Epithelial cell of esophagus (primary cell): ENCODE measurements around the gene TMEM30B.

Experiments used
- DNase-seq: peaks from one replicate; pipeline ENCODE4 v3.0.0; 2010; ENCODE audit warnings: low read depth
- H3K4me3 ChIP-seq: 2 replicates; pipeline ENCODE4 v1.5.1; 2011; ENCODE audit warnings: mild to moderate bottlenecking, low read length, control low read depth
- TF ChIP-seq, protein P1 (sequence below): IDR thresholded peaks from 2 replicates; pipeline ENCODE4 v1.5.1; 2011; ENCODE audit warnings: low read depth, mild to moderate bottlenecking, low read length, control low read depth, inconsistent platforms; ENCODE audit not compliant: insufficient read depth; ENCODE audit errors: missing control alignments

TMEM30B gene

GRCh38 chr14:61227884-61228591 is 53.1 kb downstream of the TMEM30B start:
- TF ChIP-seq, protein P1, sequence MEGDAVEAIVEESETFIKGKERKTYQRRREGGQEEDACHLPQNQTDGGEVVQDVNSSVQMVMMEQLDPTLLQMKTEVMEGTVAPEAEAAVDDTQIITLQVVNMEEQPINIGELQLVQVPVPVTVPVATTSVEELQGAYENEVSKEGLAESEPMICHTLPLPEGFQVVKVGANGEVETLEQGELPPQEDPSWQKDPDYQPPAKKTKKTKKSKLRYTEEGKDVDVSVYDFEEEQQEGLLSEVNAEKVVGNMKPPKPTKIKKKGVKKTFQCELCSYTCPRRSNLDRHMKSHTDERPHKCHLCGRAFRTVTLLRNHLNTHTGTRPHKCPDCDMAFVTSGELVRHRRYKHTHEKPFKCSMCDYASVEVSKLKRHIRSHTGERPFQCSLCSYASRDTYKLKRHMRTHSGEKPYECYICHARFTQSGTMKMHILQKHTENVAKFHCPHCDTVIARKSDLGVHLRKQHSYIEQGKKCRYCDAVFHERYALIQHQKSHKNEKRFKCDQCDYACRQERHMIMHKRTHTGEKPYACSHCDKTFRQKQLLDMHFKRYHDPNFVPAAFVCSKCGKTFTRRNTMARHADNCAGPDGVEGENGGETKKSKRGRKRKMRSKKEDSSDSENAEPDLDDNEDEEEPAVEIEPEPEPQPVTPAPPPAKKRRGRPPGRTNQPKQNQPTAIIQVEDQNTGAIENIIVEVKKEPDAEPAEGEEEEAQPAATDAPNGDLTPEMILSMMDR, result no peak
- no peak for DNase-seq
- no peak overlapping the region for H3K4me3 ChIP-seq
